HepG2 (cell line): ENCODE data around the gene ZNF747. TPM values are rescaled to one million over a fixed set of nuclear protein-coding genes. Genes with fewer than 3 reads are reported as not detected.
A peak's percentile ranks its signal among the peaks of the same experiment; 100 is the strongest.

Experiments used
- BHLHE40 ChIP-seq: IDR thresholded peaks from 2 replicates; pipeline ENCODE4 v1.6.1; 2011; ENCODE audit warnings: low read length, improper control_type of control experiment
- EZH2 ChIP-seq: conservative IDR thresholded peaks from 2 replicates; pipeline ENCODE4 v1.6.1; 2012; ENCODE audit warnings: mild to moderate bottlenecking, low read depth, low read length, moderate library complexity
- MXD3 ChIP-seq: IDR thresholded peaks from 2 replicates; pipeline ENCODE4 v1.6.1; 2016; ENCODE audit warnings: mild to moderate bottlenecking, missing biosample characterization, missing genetic modification reagents
- NFAT5 ChIP-seq: sonication (generic); formaldehyde crosslinking; IDR thresholded peaks from 2 replicates; pipeline ENCODE4 v1.4.0; 2020; ENCODE audit warnings: missing genetic modification reagents
- POGZ ChIP-seq: sonication (generic); formaldehyde crosslinking; IDR thresholded peaks from 2 replicates; pipeline ENCODE4 v1.4.0; 2020; ENCODE audit warnings: mild to moderate bottlenecking, missing genetic modification reagents
- RBAK ChIP-seq: sonication (generic); formaldehyde crosslinking; IDR thresholded peaks from 2 replicates; pipeline ENCODE4 v1.5.1; 2020; ENCODE audit warnings: mild to moderate bottlenecking, missing genetic modification reagents
- RXRB ChIP-seq: IDR thresholded peaks from 2 replicates; pipeline ENCODE4 v1.6.1; 2016; ENCODE audit warnings: borderline replicate concordance, missing genetic modification reagents, missing compliant biosample characterization
- ZC3H13 ChIP-seq: sonication (generic); formaldehyde crosslinking; IDR thresholded peaks from 2 replicates; pipeline ENCODE4 v1.8.1; 2023; ENCODE audit warnings: mild to moderate bottlenecking, missing genetic modification reagents, moderate library complexity
- ZFP62 ChIP-seq: sonication (generic); formaldehyde crosslinking; IDR thresholded peaks from 2 replicates; pipeline ENCODE4 v1.4.0; 2020; ENCODE audit warnings: missing genetic modification reagents
- ZFX ChIP-seq: sonication (generic); formaldehyde crosslinking; IDR thresholded peaks from 2 replicates; pipeline ENCODE4 v1.4.0; 2020; ENCODE audit warnings: mild to moderate bottlenecking, low read depth, missing genetic modification reagents, moderate library complexity
- ZNF205 ChIP-seq: IDR thresholded peaks from 2 replicates; pipeline ENCODE4 v1.6.1; 2018; ENCODE audit warnings: missing biosample characterization, missing genetic modification reagents
- ZNF225 ChIP-seq: sonication (generic); formaldehyde crosslinking; IDR thresholded peaks from 2 replicates; pipeline ENCODE4 v1.4.0; 2020; ENCODE audit warnings: mild to moderate bottlenecking, missing genetic modification reagents
- ZNF281 ChIP-seq: sonication (generic); formaldehyde crosslinking; IDR thresholded peaks from 2 replicates; pipeline ENCODE4 v1.4.0; 2020; ENCODE audit warnings: missing genetic modification reagents, borderline replicate concordance
- ZNF362 ChIP-seq: sonication (generic); formaldehyde crosslinking; IDR thresholded peaks from 2 replicates; pipeline ENCODE4 v1.4.0; 2020; ENCODE audit warnings: missing genetic modification reagents, mild to moderate bottlenecking, borderline replicate concordance
- ZNF382 ChIP-seq: sonication (generic); formaldehyde crosslinking; IDR thresholded peaks from 2 replicates; pipeline ENCODE4 v1.5.0; 2020; ENCODE audit warnings: missing genetic modification reagents, mild to moderate bottlenecking, borderline replicate concordance
- ZNF510 ChIP-seq: sonication (generic); formaldehyde crosslinking; IDR thresholded peaks from 2 replicates; pipeline ENCODE4 v1.4.0; 2020; ENCODE audit warnings: low read depth, mild to moderate bottlenecking, missing genetic modification reagents
- ZNF562 ChIP-seq: sonication (generic); formaldehyde crosslinking; IDR thresholded peaks from 2 replicates; pipeline ENCODE4 v1.8.0; 2022; ENCODE audit warnings: missing genetic modification reagents, borderline replicate concordance
- ZNF572 ChIP-seq: sonication (generic); formaldehyde crosslinking; IDR thresholded peaks from 2 replicates; pipeline ENCODE4 v1.5.1; 2020; ENCODE audit warnings: mild to moderate bottlenecking, missing genetic modification reagents
- ZNF574 ChIP-seq: sonication (generic); formaldehyde crosslinking; IDR thresholded peaks from 2 replicates; pipeline ENCODE4 v1.4.0; 2020; ENCODE audit warnings: missing genetic modification reagents
- polyA plus RNA-seq, 8 experiments: library from polyadenylated mRNA; depleted of rRNA in 3 of 8; stranded (reverse) in 7 of 8; unstranded in 1 of 8; fragments of >200 nt; fragmentation: Illumina TruSeq in 4 of 8; extraction: Trizol in 4 of 8; gene quantifications; 2 replicates each; pipeline versions ENCODE4 v1.2.1 to v1.2.3, GENCODE V29; 2011 to 2016; ENCODE audit warnings: low read depth in 4 of 8, missing spikeins in 1 of 8, mixed read lengths in 1 of 8; ENCODE audit not compliant: insufficient read depth in 1 of 8
- total RNA-seq, 5 experiments: library from RNA; depleted of rRNA; stranded (reverse); fragments of >200 nt; fragmentation: Illumina TruSeq; extraction: Trizol; gene quantifications; 2 replicates each; pipeline ENCODE4 v1.2.3, GENCODE V29; 2016; ENCODE audit warnings: low read depth in 1 of 5

Gene ZNF747
- total and polyA plus RNA-seq, 2 of the 13 experiments (the other 11 are each of a cell fraction or from before 2014, with no cell fraction given): 7.2 to 10.2 TPM

- TF ChIP-seq ZNF281 (CRISPR knock-in tag) (no peak), ZC3H13 (CRISPR knock-in tag) (no peak), EZH2 (no peak), ZFX (CRISPR knock-in tag) (no peak), RBAK (CRISPR knock-in tag) (no peak), POGZ (CRISPR knock-in tag) (no peak; the same call in 1 of the 2 replicates), NFAT5 (CRISPR knock-in tag) (no peak), BHLHE40 (no peak), ZFP62 (CRISPR knock-in tag) (no peak), ZNF562 (CRISPR knock-in tag) (no peak), ZNF362 (no peak), MXD3 (CRISPR knock-in tag) (no peak), ZNF205 (CRISPR knock-in tag) (no peak), ZNF574 (CRISPR knock-in tag) (no peak), ZNF225 (CRISPR knock-in tag) (no peak), ZNF572 (peak; percentile 22; the same call in 1 of the 2 replicates), ZNF510 (CRISPR knock-in tag) (no peak), ZNF382 (CRISPR knock-in tag) (no peak), RXRB (CRISPR knock-in tag) (no peak)
Measured at GRCh38 chr16:30557707-30557956, 23.0 kb upstream of the ZNF747 start (continued).
